DOHH2 (cell line): ENCODE data around the gene REC114.

Experiments used
- H3F3A ChIP-seq: fragments of 200-600 bp; sonication (generic), shearing (Covaris generic); 2 replicates; pipeline ENCODE4 v1.6.0; 2016; ENCODE audit warnings: antibody characterized with exemption, mild to moderate bottlenecking; ENCODE audit not compliant: control insufficient read depth, insufficient read depth
- H3K27ac ChIP-seq: fragments of 200-600 bp; sonication (generic); 2 replicates; pipeline ENCODE4 v1.5.1; 2014; ENCODE audit warnings: low read depth, mild to moderate bottlenecking, low read length, moderate library complexity
- H3K27me3 ChIP-seq: fragments of 200-600 bp; sonication (generic); 2 replicates; pipeline ENCODE4 v1.6.1; 2014; ENCODE audit warnings: mild to moderate bottlenecking, low read length, mixed read lengths; ENCODE audit not compliant: control insufficient read depth
- H3K36me3 ChIP-seq: fragments of 200-600 bp; sonication (generic); 2 replicates; pipeline ENCODE4 v1.6.1; 2014; ENCODE audit warnings: mild to moderate bottlenecking, low read length, moderate library complexity, mixed read lengths; ENCODE audit not compliant: control insufficient read depth
- H3K4me1 ChIP-seq: fragments of 200-600 bp; sonication (generic); 2 replicates; pipeline ENCODE4 v1.6.1; 2014; ENCODE audit warnings: mild to moderate bottlenecking, low read length, mixed read lengths; ENCODE audit not compliant: control insufficient read depth
- H3K4me2 ChIP-seq: fragments of 200-600 bp; sonication (generic); 2 replicates; pipeline ENCODE4 v1.6.0; 2014; ENCODE audit warnings: mild to moderate bottlenecking, low read length, moderate library complexity
- H3K4me3 ChIP-seq: fragments of 200-600 bp; sonication (generic); 2 replicates; pipeline ENCODE4 v1.5.1; 2014; ENCODE audit warnings: mild to moderate bottlenecking, low read length, mixed read lengths
- H3K79me2 ChIP-seq: fragments of 200-600 bp; sonication (generic); 2 replicates; pipeline ENCODE4 v1.6.1; 2014; ENCODE audit warnings: mild to moderate bottlenecking, low read length, mixed read lengths; ENCODE audit not compliant: control insufficient read depth
- H3K9me2 ChIP-seq: fragments of 200-600 bp; sonication (generic); replicated peaks from 2 replicates; pipeline ENCODE4 v1.6.1; 2014; ENCODE audit warnings: mild to moderate bottlenecking, low read length, mixed read lengths; ENCODE audit not compliant: control insufficient read depth
- H3K9me3 ChIP-seq: fragments of 200-600 bp; sonication (generic); 2 replicates; pipeline ENCODE4 v1.6.1; 2014; ENCODE audit warnings: antibody characterized with exemption, low read length, mixed read lengths; ENCODE audit not compliant: control insufficient read depth, insufficient read depth
- H4K20me1 ChIP-seq: fragments of 200-600 bp; sonication (generic); 2 replicates; pipeline ENCODE4 v1.6.0; 2014; ENCODE audit warnings: low read depth, mild to moderate bottlenecking, antibody characterized with exemption, low read length, moderate library complexity; ENCODE audit not compliant: control insufficient read depth, insufficient read depth
- EZH2phosphoT487 ChIP-seq: fragments of 200-600 bp; sonication (generic); IDR thresholded peaks from 2 replicates; pipeline ENCODE4 v1.6.1; 2017; ENCODE audit warnings: borderline replicate concordance, mild to moderate bottlenecking, antibody characterized with exemption, low read length, moderate library complexity, mixed read lengths
- TF ChIP-seq, protein P1 (sequence below): fragments of 200-600 bp; sonication (generic); IDR thresholded peaks from one replicate; pipeline ENCODE4 v1.5.1; 2014; ENCODE audit warnings: antibody characterized with exemption, mild to moderate bottlenecking, low read depth, low read length; ENCODE audit not compliant: poor library complexity, severe bottlenecking

The REC114 gene

DNA sequence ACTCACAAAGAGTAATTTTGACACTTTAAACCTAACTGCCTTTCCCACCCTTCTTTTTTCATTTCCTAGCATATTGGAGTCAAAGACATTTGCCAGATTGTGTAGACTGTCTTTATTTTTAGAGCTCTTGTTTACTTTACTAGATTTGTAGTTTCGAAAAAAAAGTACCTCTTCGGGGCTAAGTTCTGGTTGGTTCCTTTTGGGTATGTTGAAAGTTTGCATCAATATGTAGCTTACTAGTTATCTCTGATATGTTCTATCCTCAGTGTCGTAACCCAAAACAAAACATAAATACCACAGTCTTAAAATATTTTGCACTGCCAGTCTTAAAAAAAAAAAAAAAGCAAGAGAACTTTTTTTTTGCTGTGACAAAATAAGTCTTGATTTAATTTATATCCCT lies 52.2 kb downstream of the REC114 start:
- Histone ChIP-seq H3K79me2 (no peaks in the 10 kb centered on the region), H3K4me3 (no peak overlapping the region), H3K4me1 (no peaks in the 10 kb centered on the region), H3F3A (no peaks in the 10 kb centered on the region), H3K27me3 (peaks cover 10% of the 10 kb centered on the region; the same call in 1 of the 2 replicates), H3K36me3 (no peaks in the 10 kb centered on the region), H3K4me2 (no peak overlapping the region), H4K20me1 (no peaks in the 10 kb centered on the region), H3K9me3 (no peaks in the 10 kb centered on the region), H3K9me2 (no peaks in the 10 kb centered on the region), H3K27ac (no peak overlapping the region)
- TF ChIP-seq, protein P1, sequence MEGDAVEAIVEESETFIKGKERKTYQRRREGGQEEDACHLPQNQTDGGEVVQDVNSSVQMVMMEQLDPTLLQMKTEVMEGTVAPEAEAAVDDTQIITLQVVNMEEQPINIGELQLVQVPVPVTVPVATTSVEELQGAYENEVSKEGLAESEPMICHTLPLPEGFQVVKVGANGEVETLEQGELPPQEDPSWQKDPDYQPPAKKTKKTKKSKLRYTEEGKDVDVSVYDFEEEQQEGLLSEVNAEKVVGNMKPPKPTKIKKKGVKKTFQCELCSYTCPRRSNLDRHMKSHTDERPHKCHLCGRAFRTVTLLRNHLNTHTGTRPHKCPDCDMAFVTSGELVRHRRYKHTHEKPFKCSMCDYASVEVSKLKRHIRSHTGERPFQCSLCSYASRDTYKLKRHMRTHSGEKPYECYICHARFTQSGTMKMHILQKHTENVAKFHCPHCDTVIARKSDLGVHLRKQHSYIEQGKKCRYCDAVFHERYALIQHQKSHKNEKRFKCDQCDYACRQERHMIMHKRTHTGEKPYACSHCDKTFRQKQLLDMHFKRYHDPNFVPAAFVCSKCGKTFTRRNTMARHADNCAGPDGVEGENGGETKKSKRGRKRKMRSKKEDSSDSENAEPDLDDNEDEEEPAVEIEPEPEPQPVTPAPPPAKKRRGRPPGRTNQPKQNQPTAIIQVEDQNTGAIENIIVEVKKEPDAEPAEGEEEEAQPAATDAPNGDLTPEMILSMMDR, result no peak
- TF ChIP-seq EZH2phosphoT487, result no peak

DNA sequence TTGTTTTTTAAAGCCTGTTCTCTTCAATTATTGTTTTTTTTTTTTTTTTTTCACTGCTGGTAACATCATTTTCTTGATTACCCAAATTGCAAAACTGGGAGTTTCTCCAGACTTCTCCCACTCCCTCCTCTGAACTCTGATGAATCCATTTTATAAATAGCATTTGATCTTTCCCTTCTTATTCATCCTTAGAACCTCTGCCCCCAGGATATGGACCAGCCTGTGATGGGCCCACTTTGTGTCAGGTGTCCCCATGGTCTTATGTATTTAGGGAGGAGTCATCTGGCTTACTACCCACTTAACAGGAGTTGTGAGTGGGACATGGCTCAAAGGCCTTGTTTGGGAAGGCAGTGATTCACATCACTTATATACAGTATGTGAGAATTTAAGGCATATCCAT lies 57.7 kb downstream of the REC114 start:
- no peaks in the 10 kb centered on the region for H3K9me3 ChIP-seq
- H3K27me3 ChIP-seq, result no peaks in the 10 kb centered on the region; the same call in 1 of the 2 replicates

DNA sequence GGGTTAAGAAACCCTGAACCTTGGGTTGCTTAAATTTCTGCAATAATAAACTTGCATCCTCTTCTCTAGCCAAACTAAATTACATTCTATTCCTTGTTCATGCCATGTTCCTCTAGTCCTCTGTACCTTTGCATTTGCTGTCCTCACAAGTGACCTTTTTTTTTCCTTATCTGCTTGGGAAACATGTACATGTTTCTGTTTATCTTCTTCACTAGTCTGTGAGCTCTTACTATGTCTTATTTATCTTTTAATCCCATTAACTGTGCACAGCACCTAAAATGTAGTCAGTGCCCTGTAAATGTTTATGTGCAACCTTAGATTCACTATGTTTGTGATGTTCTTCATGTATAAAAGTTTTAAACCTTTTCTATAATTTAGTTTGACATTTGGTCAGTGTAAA lies 61.9 kb downstream of the REC114 start:
- Histone ChIP-seq H3K9me2 (no peaks in the 10 kb centered on the region), H3F3A (no peaks in the 10 kb centered on the region), H3K4me2 (no peak overlapping the region), H4K20me1 (no peaks in the 10 kb centered on the region), H3K4me1 (no peaks in the 10 kb centered on the region), H3K9me3 (no peaks in the 10 kb centered on the region), H3K27ac (no peak overlapping the region), H3K36me3 (no peaks in the 10 kb centered on the region), H3K79me2 (no peaks in the 10 kb centered on the region), H3K27me3 (no peaks in the 10 kb centered on the region), H3K4me3 (no peak overlapping the region)
- no peak for TF ChIP-seq EZH2phosphoT487
- TF ChIP-seq, protein P1, result no peak

More for the DNA sequence above, 57.7 kb downstream of the REC114 start:
- TF ChIP-seq, protein P1, result no peak
- no peak for TF ChIP-seq EZH2phosphoT487
- no peak overlapping the region for H3K4me2 ChIP-seq
- H3K27ac ChIP-seq, result no peak overlapping the region
- H3K79me2 ChIP-seq, result no peaks in the 10 kb centered on the region
- H3F3A ChIP-seq, result no peaks in the 10 kb centered on the region
- H3K9me2 ChIP-seq, result no peaks in the 10 kb centered on the region
- no peaks in the 10 kb centered on the region for H3K36me3 ChIP-seq
- no peaks in the 10 kb centered on the region for H4K20me1 ChIP-seq
- no peaks in the 10 kb centered on the region for H3K4me1 ChIP-seq
- H3K4me3 ChIP-seq, result no peak overlapping the region

DNA sequence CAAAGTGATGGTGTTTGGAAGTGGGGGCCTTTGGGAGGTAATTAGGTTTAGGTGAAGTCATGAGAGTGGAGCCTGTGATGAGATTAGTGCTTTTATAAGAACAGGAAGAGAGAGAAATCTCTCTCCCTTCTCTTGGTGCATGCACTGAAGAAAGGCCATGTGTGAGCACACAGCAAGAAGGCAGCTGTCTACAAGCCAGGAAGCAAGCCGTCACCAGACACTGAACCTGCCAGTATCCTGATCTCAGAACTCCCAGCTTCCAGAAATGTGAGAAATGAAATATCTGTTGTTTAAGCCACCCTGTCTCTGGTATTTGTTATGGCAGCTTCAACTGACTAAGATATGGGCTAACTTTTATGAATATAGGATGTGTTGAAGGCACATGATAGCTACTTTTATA lies 72.6 kb downstream of the REC114 start:
- H3K9me2 ChIP-seq, result no peaks in the 10 kb centered on the region
- no peak overlapping the region for H3K4me3 ChIP-seq
- H3K27ac ChIP-seq, result no peak overlapping the region
- no peaks in the 10 kb centered on the region for H4K20me1 ChIP-seq
- H3K79me2 ChIP-seq, result no peaks in the 10 kb centered on the region
- H3F3A ChIP-seq, result no peaks in the 10 kb centered on the region
- no peaks in the 10 kb centered on the region for H3K36me3 ChIP-seq
- no peak for TF ChIP-seq EZH2phosphoT487
- TF ChIP-seq, protein P1, result no peak
- 0 out of 2 replicates have a peak, but pooled peaks cover 4% of the 10 kb centered on the region for H3K27me3 ChIP-seq
- H3K4me1 ChIP-seq, result no peaks in the 10 kb centered on the region
- H3K4me2 ChIP-seq, result no peak overlapping the region
- no peaks in the 10 kb centered on the region for H3K9me3 ChIP-seq
